ENCODE results near the gene CHRND.

CHRND gene

GRCh38 chr2:232502911-232503808 is 22.8 kb upstream of the CHRND start:
- no peak for TF ChIP-seq CTCF (IDR thresholded peaks at IDR 0.05)
- no peak for TF ChIP-seq ZFX (IDR thresholded peaks at IDR 0.05; ENCODE audit: borderline replicate concordance)
- no peak overlapping the region for H3K27ac ChIP-seq

GRCh38 chr2:232503809-232504323 is 22.1 kb upstream of the CHRND start:
- H3K27ac ChIP-seq: no peak overlapping the region
- TF ChIP-seq CTCF (IDR thresholded peaks at IDR 0.05) (no peak), ZFX (IDR thresholded peaks at IDR 0.05; ENCODE audit: borderline replicate concordance) (no peak)

- TF ChIP-seq CTCF (IDR thresholded peaks at IDR 0.05) (no peak), ZFX (IDR thresholded peaks at IDR 0.05; ENCODE audit: borderline replicate concordance) (no peak)
- no peak overlapping the region for H3K27ac ChIP-seq
Measured at GRCh38 chr2:232504438-232504837, 21.5 kb upstream of the CHRND start.

- no peak for TF ChIP-seq CTCF (IDR thresholded peaks at IDR 0.05)
- no peak overlapping the region for H3K27ac ChIP-seq
Measured at GRCh38 chr2:232505856-232506255, 20.1 kb upstream of the CHRND start.

- no peak for TF ChIP-seq ZFX (IDR thresholded peaks at IDR 0.05; ENCODE audit: borderline replicate concordance)
- TF ChIP-seq CTCF (IDR thresholded peaks at IDR 0.05): no peak
- H3K27ac ChIP-seq: no peak overlapping the region
Measured at GRCh38 chr2:232506709-232507108, 19.3 kb upstream of the CHRND start.

- no peak overlapping the region for H3K27ac ChIP-seq
- TF ChIP-seq CTCF (IDR thresholded peaks at IDR 0.05) (no peak), ZFX (IDR thresholded peaks at IDR 0.05; ENCODE audit: borderline replicate concordance) (no peak)
Measured at GRCh38 chr2:232508251-232508650, 17.7 kb upstream of the CHRND start.

GRCh38 chr2:232511336-232511890 is 14.5 kb upstream of the CHRND start:
- H3K27ac ChIP-seq: no peak overlapping the region
- TF ChIP-seq ZFX (IDR thresholded peaks at IDR 0.05; ENCODE audit: borderline replicate concordance): no peak
- no peak for TF ChIP-seq CTCF (IDR thresholded peaks at IDR 0.05)
